Colonic mucosa (tissue), 4 donors: Measurements from ENCODE around the gene CTIF. TPM values are rescaled to one million over a fixed set of nuclear protein-coding genes. Genes with fewer than 3 reads are reported as not detected.
A peak's percentile ranks its signal among the peaks of the same experiment; 100 is the strongest.

Experiments used
- DNase-seq: peaks from one replicate; pipeline ENCODE4 v3.0.0-alpha.2; 2020
- H3K27ac ChIP-seq: fragments of 200-600 bp; one replicate; pipeline ENCODE4 v1.8.0; 2021
- H3K27me3 ChIP-seq: fragments of 200-600 bp; one replicate; pipeline ENCODE4 v1.8.0; 2021
- H3K36me3 ChIP-seq: fragments of 200-600 bp; one replicate; pipeline ENCODE4 v1.8.0; 2021
- H3K4me1 ChIP-seq: fragments of 200-600 bp; one replicate; pipeline ENCODE4 v1.8.0; 2021; ENCODE audit warnings: mild to moderate bottlenecking
- H3K4me3 ChIP-seq: fragments of 200-600 bp; one replicate; pipeline ENCODE4 v1.8.0; 2021
- H3K9ac ChIP-seq, 2 donors: one replicate each; pipeline ENCODE4 v1.7.0; 2013; ENCODE audit warnings: control low read depth in 2 of 2, low read depth in 2 of 2, low read length in 2 of 2
- H3K9me3 ChIP-seq: fragments of 200-600 bp; one replicate; pipeline ENCODE4 v1.8.0; 2021
- CTCF ChIP-seq: fragments of 200-600 bp; IDR thresholded peaks from one replicate; pipeline ENCODE4 v1.8.0; 2022; ENCODE audit warnings: antibody characterized with exemption, mild to moderate bottlenecking
- intact Hi-C: fragments of 100-400 bp; cut with DNase I; formaldehyde crosslinking; loops from one replicate; pipeline ENCODE4 v1.14.1; 2022
- total RNA-seq, 2 donors: library from RNA; stranded (reverse); fragmentation: NEBNext Ultra II Directional in 1 of 2; extraction: Animal tissue kit (Norgen Biotek cat#: 25700) in 1 of 2; gene quantifications; one replicate each; pipeline ENCODE4 v1.2.1, GENCODE V29; 2021
- donor health status: healthy.
- donor health status: DM: no; HTN: no; CAD: no.
- donor health status: DM: no; HTN: no; CAD: no.

The CTIF gene
- total RNA-seq, 2 donors from 2014 or later = 13.0 to 16.7 TPM

GRCh38 chr18:48796491-48797205 is 257.8 kb downstream of the CTIF start:
- Histone ChIP-seq H3K36me3 (no peaks in the 10 kb centered on the region), H3K27ac (no peak overlapping the region), H3K9me3 (no peaks in the 10 kb centered on the region), H3K9ac (no peak overlapping the region), H3K4me3 (no peak overlapping the region), H3K4me1 (peaks cover 4% of the 10 kb centered on the region), H3K27me3 (no peaks in the 10 kb centered on the region)
- intact Hi-C loops = no loop called here
- TF ChIP-seq CTCF = no peak
- no peak for DNase-seq

GRCh38 chr18:48797841-48798255 is 259.0 kb downstream of the CTIF start:
- no peaks in the 10 kb centered on the region for H3K36me3 ChIP-seq
- intact Hi-C loops = no loop called here
- H3K4me1 ChIP-seq = peaks cover 10% of the 10 kb centered on the region
- no peak overlapping the region for H3K27ac ChIP-seq
- no peak overlapping the region for H3K9ac ChIP-seq
- no peak for TF ChIP-seq CTCF
- H3K9me3 ChIP-seq = no peaks in the 10 kb centered on the region
- H3K4me3 ChIP-seq = no peak overlapping the region
- no peak for DNase-seq
- no peaks in the 10 kb centered on the region for H3K27me3 ChIP-seq

GRCh38 chr18:48798334-48799245 is 259.8 kb downstream of the CTIF start:
- DNase-seq = peak; percentile 16
- H3K4me1 ChIP-seq = peaks cover 10% of the 10 kb centered on the region
- no peaks in the 10 kb centered on the region for H3K9me3 ChIP-seq
- TF ChIP-seq CTCF = no peak
- H3K27ac ChIP-seq = no peak overlapping the region
- no peak overlapping the region for H3K9ac ChIP-seq
- intact Hi-C loops = no loop called here
- no peak overlapping the region for H3K4me3 ChIP-seq
- H3K27me3 ChIP-seq = no peaks in the 10 kb centered on the region
- no peaks in the 10 kb centered on the region for H3K36me3 ChIP-seq

GRCh38 chr18:48799724-48800315 is 261.0 kb downstream of the CTIF start:
- peak; percentile 15 for DNase-seq
- H3K9ac ChIP-seq = no peak overlapping the region
- H3K9me3 ChIP-seq = no peaks in the 10 kb centered on the region
- no peaks in the 10 kb centered on the region for H3K27me3 ChIP-seq
- no peak for TF ChIP-seq CTCF
- H3K4me3 ChIP-seq = no peak overlapping the region
- H3K27ac ChIP-seq = no peak overlapping the region
- peaks cover 10% of the 10 kb centered on the region for H3K4me1 ChIP-seq
- intact Hi-C loops = no loop called here
- no peaks in the 10 kb centered on the region for H3K36me3 ChIP-seq

- Histone ChIP-seq H3K36me3 (no peaks in the 10 kb centered on the region), H3K9ac (no peak overlapping the region), H3K27ac (no peak overlapping the region), H3K4me3 (no peak overlapping the region), H3K9me3 (no peaks in the 10 kb centered on the region), H3K4me1 (peaks cover 10% of the 10 kb centered on the region), H3K27me3 (no peaks in the 10 kb centered on the region)
- intact Hi-C loops = no loop called here
- DNase-seq = peak; percentile 15
- no peak for TF ChIP-seq CTCF
Measured at GRCh38 chr18:48800466-48800865, 261.6 kb downstream of the CTIF start.
